Thyroid gland (tissue), 4 donors: ENCODE results near the gene ATP1B1.
A peak's percentile ranks its signal among the peaks of the same experiment; 100 is the strongest.

Experiments
- POLR2A ChIP-seq, 2 donors: fragments of 450-650 bp; IDR thresholded peaks; one replicate each; pipeline ENCODE4 v1.6.1; 2017; ENCODE audit warnings: antibody characterized with exemption in 2 of 2, mild to moderate bottlenecking in 2 of 2, moderate library complexity in 1 of 2
- TF ChIP-seq, protein P1 (sequence below), 6 experiments: fragments of 200-600 bp in 3 of 6; fragments of 450-650 bp in 3 of 6; sonication (generic) in 3 of 6; IDR thresholded peaks; one replicate each; pipeline ENCODE4 v1.5.1; 2016 to 2019; ENCODE audit warnings: antibody characterized with exemption in 6 of 6, mild to moderate bottlenecking in 2 of 6, inconsistent platforms in 1 of 6, moderate library complexity in 1 of 6

GRCh38 chr1:169129109-169129784 lies 22.8 kb downstream of the ATP1B1 start:
- TF ChIP-seq, protein P1, sequence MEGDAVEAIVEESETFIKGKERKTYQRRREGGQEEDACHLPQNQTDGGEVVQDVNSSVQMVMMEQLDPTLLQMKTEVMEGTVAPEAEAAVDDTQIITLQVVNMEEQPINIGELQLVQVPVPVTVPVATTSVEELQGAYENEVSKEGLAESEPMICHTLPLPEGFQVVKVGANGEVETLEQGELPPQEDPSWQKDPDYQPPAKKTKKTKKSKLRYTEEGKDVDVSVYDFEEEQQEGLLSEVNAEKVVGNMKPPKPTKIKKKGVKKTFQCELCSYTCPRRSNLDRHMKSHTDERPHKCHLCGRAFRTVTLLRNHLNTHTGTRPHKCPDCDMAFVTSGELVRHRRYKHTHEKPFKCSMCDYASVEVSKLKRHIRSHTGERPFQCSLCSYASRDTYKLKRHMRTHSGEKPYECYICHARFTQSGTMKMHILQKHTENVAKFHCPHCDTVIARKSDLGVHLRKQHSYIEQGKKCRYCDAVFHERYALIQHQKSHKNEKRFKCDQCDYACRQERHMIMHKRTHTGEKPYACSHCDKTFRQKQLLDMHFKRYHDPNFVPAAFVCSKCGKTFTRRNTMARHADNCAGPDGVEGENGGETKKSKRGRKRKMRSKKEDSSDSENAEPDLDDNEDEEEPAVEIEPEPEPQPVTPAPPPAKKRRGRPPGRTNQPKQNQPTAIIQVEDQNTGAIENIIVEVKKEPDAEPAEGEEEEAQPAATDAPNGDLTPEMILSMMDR (IDR thresholded peaks at IDR 0.05) = no peak
- peak in 1 of 2 donors; percentile 31 for TF ChIP-seq POLR2A (IDR thresholded peaks at IDR 0.05)
